SK-N-DZ (cell line): Measurements from ENCODE around the gene C12orf56.
"Not testable (repeated sequence)": the region's sequence is repeated elsewhere in the genome, so short reads cannot be mapped to it uniquely, and the experiment has no call there.

Experiments used
- DNase-seq: peaks from one replicate; pipeline ENCODE4 v3.0.0-alpha.2; 2015; ENCODE audit warnings: low spot score

C12orf56 gene

GRCh38 chr12:64385468-64385867, 5.1 kb downstream of the C12orf56 start:
- DNase-seq = no peak

- DNase-seq = no peak
Measured at GRCh38 chr12:64385019-64385418, 5.5 kb downstream of the C12orf56 start.

- DNase-seq = no peak
Measured at GRCh38 chr12:64383675-64384074, 6.9 kb downstream of the C12orf56 start.

- DNase-seq = no peak
Measured at GRCh38 chr12:64362721-64363305, 27.7 kb downstream of the C12orf56 start.

GRCh38 chr12:64361173-64361572, 29.4 kb downstream of the C12orf56 start:
- DNase-seq = not testable (repeated sequence)

GRCh38 chr12:64356209-64356608, 34.3 kb downstream of the C12orf56 start:
- DNase-seq = not testable (repeated sequence)

GRCh38 chr12:64352181-64352580, 38.4 kb downstream of the C12orf56 start:
- no peak for DNase-seq

- DNase-seq = no peak
Measured at GRCh38 chr12:64351265-64351664, 39.3 kb downstream of the C12orf56 start.

GRCh38 chr12:64347630-64348029, 42.9 kb downstream of the C12orf56 start:
- DNase-seq = no peak

- not testable (repeated sequence) for DNase-seq
Measured at GRCh38 chr12:64344631-64345030, 45.9 kb downstream of the C12orf56 start.

- DNase-seq = not testable (repeated sequence)
Measured at GRCh38 chr12:64340546-64340945, 50.0 kb downstream of the C12orf56 start.

- no peak for DNase-seq
Measured at GRCh38 chr12:64335886-64336466, 54.6 kb downstream of the C12orf56 start.

GRCh38 chr12:64332938-64333337, 57.6 kb downstream of the C12orf56 start:
- DNase-seq = no peak

- no peak for DNase-seq
Measured at GRCh38 chr12:64332296-64332695, 58.3 kb downstream of the C12orf56 start.

GRCh38 chr12:64329031-64329710, 61.4 kb downstream of the C12orf56 start:
- not testable (repeated sequence) for DNase-seq

GRCh38 chr12:64325055-64325454, 65.5 kb downstream of the C12orf56 start:
- DNase-seq = no peak

GRCh38 chr12:64323476-64324225, 66.9 kb downstream of the C12orf56 start:
- DNase-seq = no peak

GRCh38 chr12:64323006-64323405, 67.6 kb downstream of the C12orf56 start:
- DNase-seq = no peak

- DNase-seq = no peak
Measured at GRCh38 chr12:64320611-64321010, 69.9 kb downstream of the C12orf56 start.

GRCh38 chr12:64319540-64320225, 70.9 kb downstream of the C12orf56 start:
- DNase-seq = not testable (repeated sequence)

- peak; percentile 9 for DNase-seq
Measured at GRCh38 chr12:64318605-64319004, 72.0 kb downstream of the C12orf56 start.

GRCh38 chr12:64311877-64312276, 78.7 kb downstream of the C12orf56 start:
- no peak for DNase-seq
